ENCODE measurements around the gene ODC1.

ODC1 gene

GRCh38 chr2:10447895-10448575 lies at the start of gene ODC1:
ODC1 (minus strand) TSS chr2:10448327; CDS start chr2:10445032, 3,295 bp downstream.
- ChIA-PET POLR2A (ENCODE audit: low non-redundant PET) (interaction anchor here (0.7 kb wide), 1 partner anchor 1023 kb away, joined by 3 read pairs; no protein-coding TSS in a partner anchor), CTCF (interaction anchor here (3.5 kb wide), 1 partner anchor 13 kb away, joined by 19 read pairs; no protein-coding TSS in a partner anchor)
- peak; percentile 90 for DNase-seq (ENCODE audit: low spot score)
- peak within 1 kb of the TSS; percentile 96 for H3K27ac ChIP-seq
- no peak for TF ChIP-seq CTCF (conservative IDR thresholded peaks at IDR 0.05; ENCODE audit: low read depth)

- peak overlapping the region; percentile 69 for H3K27ac ChIP-seq
- ChIA-PET CTCF (interaction anchor here (1.0 kb wide), 1 partner anchor 63 kb away, joined by 3 read pairs; no protein-coding TSS in a partner anchor), POLR2A (ENCODE audit: low non-redundant PET) (no interaction called here)
- DNase-seq (ENCODE audit: low spot score), result peak; percentile 91
- no peak for TF ChIP-seq CTCF (conservative IDR thresholded peaks at IDR 0.05; ENCODE audit: low read depth)
Observed at GRCh38 chr2:10497797-10498251, 49.7 kb upstream of the ODC1 start.

GRCh38 chr2:10495988-10496313 lies 47.8 kb upstream of the ODC1 start:
- TF ChIP-seq CTCF (conservative IDR thresholded peaks at IDR 0.05; ENCODE audit: low read depth), result no peak
- ChIA-PET POLR2A (ENCODE audit: low non-redundant PET) (no interaction called here), CTCF (interaction anchor here (0.6 to 0.7 kb wide), 3 partner anchors 20 to 659 kb away, joined by 3 to 5 read pairs (median 4); partner anchors contain the start of gene SLC66A3)
- DNase-seq (ENCODE audit: low spot score), result no peak
- no peak overlapping the region for H3K27ac ChIP-seq

- no peak overlapping the region for H3K27ac ChIP-seq
- no peak for DNase-seq (ENCODE audit: low spot score)
- ChIA-PET POLR2A (ENCODE audit: low non-redundant PET) (no interaction called here), CTCF (interaction anchor here (0.6 to 0.7 kb wide), 2 partner anchors 20 to 660 kb away, joined by 3 to 4 read pairs; partner anchors contain the start of gene SLC66A3)
- no peak for TF ChIP-seq CTCF (conservative IDR thresholded peaks at IDR 0.05; ENCODE audit: low read depth)
Observed at GRCh38 chr2:10495311-10495987, 47.3 kb upstream of the ODC1 start.

GRCh38 chr2:10494351-10495066 lies 46.4 kb upstream of the ODC1 start:
- POLR2A ChIA-PET (ENCODE audit: low non-redundant PET), result no interaction called here
- no peak for DNase-seq (ENCODE audit: low spot score)
- CTCF ChIA-PET, result interaction anchor here (0.6 kb wide), 1 partner anchor 66 kb away, joined by 3 read pairs; no protein-coding TSS in a partner anchor
- TF ChIP-seq CTCF (conservative IDR thresholded peaks at IDR 0.05; ENCODE audit: low read depth), result no peak
- H3K27ac ChIP-seq, result peak overlapping the region; percentile 92

- no peak for TF ChIP-seq CTCF (conservative IDR thresholded peaks at IDR 0.05; ENCODE audit: low read depth)
- POLR2A ChIA-PET (ENCODE audit: low non-redundant PET), result no interaction called here
- peak; percentile 96 for DNase-seq (ENCODE audit: low spot score)
Observed at GRCh38 chr2:10493634-10494281, 45.6 kb upstream of the ODC1 start.

More at GRCh38 chr2:10493634-10494281, 45.6 kb upstream of the ODC1 start:
- peak overlapping the region; percentile 92 for H3K27ac ChIP-seq
- CTCF ChIA-PET, result interaction anchor here (0.6 kb wide), 2 partner anchors 66 to 169 kb away, joined by 3 read pairs; no protein-coding TSS in a partner anchor
